GM21381 (cell line): ENCODE results near the gene TRIM41.
"Not testable (repeated sequence)": the region's sequence is repeated elsewhere in the genome, so short reads cannot be mapped to it uniquely, and the experiment has no call there.

ENCODE experiments used
- ATAC-seq: cut with Tn5 transposase; IDR thresholded peaks from one replicate; pipeline ENCODE4 v1.9.1; 2021; ENCODE audit warnings: mild to moderate bottlenecking, moderate library complexity; ENCODE audit not compliant: unreplicated experiment

Gene TRIM41

DNA sequence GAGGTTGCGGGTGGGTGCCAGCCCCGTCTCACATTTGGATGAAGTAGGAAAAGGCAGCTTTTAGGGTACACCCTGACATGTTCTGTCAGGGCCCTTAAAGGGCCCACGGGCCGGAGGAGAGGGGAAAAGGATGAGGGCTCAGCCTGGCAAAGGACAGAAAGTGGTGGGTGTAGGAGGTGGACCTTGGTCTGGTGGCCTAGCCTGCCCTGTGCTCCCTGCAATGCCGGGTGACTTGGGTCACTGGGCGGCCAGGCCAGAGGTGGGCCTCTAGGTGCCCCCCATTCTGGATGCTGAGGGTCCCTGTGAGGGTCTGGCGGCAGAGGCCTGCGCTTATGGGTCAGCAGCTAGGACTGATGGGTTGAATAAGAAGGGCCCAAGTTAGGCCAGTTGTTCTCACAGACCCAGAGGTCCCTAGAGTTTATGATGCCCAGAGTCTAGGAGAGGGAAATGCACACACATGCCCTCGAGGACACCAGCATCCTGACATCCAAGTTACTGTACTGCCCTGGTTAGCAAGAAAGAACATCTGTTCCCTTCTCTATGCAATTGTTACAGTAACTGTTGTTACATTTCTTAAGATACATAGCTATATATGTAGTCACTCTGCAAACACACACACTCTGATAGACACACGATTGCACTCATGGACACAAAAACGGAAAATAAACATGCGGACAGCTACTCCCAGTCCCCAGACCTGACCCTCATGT, 30.6 kb upstream of the TRIM41 start:
- ATAC-seq, result no peak

DNA sequence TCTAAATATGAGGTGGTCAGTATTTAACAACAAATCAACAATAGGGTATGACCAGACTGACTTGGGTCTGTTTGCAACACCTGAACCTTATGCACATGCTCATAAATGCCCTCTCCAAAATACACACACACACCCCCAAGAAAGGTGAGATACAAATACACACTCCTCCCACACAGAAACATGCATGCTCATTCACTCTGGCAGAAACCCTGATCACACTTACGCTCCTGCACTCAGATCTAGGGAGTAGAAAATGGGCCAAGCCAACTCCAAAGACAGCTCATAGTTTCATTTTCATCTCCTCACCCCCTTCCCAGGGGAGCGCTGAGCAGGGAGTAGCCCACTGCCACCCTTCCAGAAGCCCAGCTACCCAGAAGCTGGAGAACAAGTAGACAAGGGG, 29.4 kb upstream of the TRIM41 start:
- no peak for ATAC-seq

DNA sequence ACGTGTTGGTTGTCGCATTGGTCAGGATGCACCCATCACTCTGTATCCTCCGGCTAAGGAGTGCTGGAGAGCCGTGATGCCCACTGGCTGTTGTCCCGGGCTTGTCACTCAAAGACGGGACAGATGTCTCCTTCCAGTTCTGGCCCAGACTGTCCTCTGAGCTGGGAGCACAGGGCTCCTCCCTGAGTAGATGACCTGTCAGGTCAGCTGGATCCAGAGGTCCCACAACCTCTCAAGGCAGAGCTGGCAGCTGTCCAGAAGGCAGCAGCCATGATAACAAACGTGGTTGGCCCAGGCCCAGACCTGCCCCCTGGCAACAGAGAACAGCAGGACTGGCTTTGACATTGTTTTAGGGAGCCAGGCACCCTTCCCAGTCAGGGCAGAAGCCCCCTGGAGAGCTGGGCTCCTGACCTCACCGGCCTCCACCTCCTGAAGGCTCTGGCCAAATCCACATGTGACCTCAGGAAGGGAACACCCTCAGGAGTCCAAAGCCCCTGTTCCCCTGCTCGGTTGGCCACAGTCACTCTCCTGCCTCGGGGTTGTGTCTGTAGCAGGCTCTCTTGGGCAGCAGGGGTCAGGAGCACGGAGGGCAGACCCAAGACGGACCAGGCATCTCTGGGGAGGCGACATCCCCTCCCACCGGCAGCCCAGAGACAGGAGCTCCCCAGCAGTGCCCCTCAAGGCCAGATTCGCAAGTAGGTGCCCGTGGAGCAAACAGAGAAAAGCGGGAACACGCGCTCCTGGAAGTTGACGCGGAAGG, 28.4 kb upstream of the TRIM41 start:
- ATAC-seq, result no peak

- ATAC-seq, result no peak
Observed at GRCh38 chr5:181195249-181195761, 27.8 kb upstream of the TRIM41 start.

- ATAC-seq, result no peak
Observed at GRCh38 chr5:181197326-181197951, 25.6 kb upstream of the TRIM41 start.

DNA sequence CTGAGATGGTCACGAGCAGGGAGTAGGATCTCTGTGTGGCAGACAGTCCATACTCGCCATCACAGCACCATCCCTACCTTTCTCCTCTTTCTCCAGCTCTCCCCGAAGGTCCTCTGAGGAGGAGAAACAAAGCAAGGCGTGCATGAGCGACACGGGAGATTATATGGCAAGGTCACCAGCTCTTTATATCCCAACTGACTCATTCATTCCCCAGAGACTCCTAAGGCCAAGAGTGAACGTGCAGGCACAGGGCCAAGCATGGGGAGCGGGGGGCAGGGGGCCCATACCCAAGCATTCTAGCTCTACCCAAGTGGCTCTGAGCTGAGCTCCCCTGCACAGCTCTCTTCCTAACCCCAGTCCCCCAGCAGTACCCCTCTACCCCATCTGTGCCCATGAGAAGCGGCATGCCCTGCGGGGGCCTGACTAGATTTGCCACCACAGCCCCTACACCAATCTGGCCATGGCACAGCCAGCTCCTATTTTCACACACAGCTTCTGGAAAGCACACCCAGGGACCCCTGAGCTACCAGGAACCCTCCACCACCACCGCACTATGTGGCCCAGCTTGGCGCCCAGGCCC, 24.9 kb upstream of the TRIM41 start:
- no peak for ATAC-seq

DNA sequence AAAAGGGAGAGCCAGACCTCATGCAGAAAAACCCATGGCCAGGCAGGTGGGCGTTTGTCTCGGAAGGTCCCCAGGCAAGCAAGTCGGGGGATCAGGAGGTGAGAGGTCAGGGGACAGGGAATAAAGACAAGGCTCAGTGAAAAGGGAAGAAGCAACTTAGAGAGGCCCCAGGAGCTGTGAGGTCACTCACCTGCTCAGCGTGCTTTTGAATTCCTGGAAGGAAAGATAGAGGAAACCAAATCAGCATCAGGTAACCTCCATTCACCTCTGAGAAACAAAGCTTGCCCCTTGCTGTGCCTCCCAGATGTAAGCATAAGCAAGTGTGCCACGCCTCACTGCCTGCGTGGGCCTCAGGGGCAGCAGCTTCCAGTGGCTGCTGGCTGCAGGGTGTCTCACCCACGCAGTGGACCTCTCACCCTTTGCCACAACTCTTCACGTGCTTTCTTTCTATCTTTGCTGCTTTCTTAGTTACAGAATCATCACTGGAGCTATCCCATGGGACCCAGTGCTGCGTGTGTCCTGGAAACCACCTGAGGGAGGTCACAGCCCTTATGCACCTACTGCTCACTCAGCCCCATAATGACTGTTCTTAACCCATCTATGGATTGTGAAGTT, 24.1 kb upstream of the TRIM41 start:
- ATAC-seq, result peak; percentile 57

GRCh38 chr5:181199881-181200638, 23.0 kb upstream of the TRIM41 start:
- ATAC-seq, result no peak

- ATAC-seq, result no peak
Observed at GRCh38 chr5:181200816-181201215, 22.3 kb upstream of the TRIM41 start.

DNA sequence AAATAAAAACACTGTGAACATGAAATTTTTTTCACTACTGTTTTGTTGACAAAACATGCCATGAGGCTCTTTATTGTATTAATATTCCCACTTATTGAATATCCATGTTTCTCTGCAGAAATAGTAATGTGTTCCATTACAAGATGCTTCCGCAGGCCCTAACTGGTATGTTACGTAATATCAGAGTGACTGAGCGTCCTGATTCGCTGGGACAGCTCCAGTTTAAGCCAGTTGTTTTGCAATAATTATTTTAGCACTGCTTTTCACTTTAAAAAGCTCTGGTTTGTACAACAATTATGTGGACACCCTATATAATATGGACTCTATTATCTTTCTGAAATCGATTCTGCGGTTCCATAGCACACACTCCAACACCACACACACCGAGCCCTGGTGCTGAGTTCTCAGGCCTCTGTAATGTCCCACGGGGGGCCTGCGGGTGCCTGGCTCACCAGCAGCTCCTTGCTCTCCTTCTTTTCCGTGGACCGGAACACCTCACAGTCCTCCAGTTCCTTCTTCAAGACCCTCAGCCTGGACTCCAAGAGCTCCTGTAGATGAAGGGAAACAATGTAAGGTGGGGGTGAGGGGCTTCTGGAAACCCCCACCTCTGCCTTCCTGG, 19.9 kb upstream of the TRIM41 start:
- ATAC-seq, result no peak

GRCh38 chr5:181203777-181204112, 19.3 kb upstream of the TRIM41 start:
- no peak for ATAC-seq

- ATAC-seq, result no peak
Observed at GRCh38 chr5:181204113-181204825, 18.8 kb upstream of the TRIM41 start.

DNA sequence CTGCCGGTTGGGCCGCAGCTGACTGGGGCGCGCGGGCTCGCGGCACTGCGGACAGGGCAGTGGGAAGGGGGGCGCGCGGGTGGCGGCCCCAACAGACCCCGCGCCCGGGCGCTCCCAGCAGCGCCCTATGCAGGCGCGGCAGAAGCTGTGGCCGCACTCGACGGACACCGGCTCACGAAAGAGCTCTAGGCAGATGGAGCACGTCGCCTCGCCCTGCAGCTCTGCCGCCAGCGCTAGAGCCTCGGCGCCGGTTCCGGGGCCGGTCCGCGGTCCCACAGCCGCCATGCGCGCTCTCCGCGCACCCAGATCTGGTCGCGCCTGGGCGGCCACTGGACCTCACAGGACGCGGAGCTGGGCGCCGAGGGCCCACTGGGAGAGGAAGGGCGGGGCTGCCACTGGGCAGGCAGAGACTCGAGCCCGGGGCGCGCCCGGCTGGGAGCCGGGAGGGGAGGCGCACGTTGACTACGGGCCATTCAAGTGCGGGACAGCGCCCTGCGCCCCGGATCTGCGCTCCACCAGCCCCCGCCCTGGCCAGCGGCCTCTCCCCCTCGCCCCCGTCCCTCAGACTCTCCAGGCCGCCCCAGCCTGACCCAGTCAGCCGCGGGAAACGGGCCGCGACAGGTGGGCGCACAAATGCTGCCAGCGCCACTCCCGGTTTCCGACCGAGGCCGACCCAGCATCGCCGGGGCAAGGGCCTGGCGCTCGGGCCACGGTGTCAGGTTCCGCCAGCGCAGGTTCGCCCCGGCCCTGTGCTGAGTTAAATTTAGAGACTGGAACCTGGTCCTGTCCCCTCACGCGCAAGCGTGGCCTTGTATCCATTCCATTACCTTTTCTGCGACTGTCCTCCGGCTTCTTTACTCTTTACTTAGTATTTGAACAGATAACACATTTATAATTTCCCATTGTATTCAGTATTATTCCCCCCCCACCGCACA, 18.0 kb upstream of the TRIM41 start, which contains the start of gene TRIM7:
TRIM7 (minus strand) TSS at position 371 of the 935 bp plus-strand sequence; CDS start at position 285, 86 bp downstream.
- no peak for ATAC-seq

GRCh38 chr5:181205761-181206649, 17.1 kb upstream of the TRIM41 start:
- ATAC-seq, result no peak

GRCh38 chr5:181207214-181207959, 15.7 kb upstream of the TRIM41 start:
- ATAC-seq, result peak; percentile 38

- ATAC-seq, result no peak
Observed at GRCh38 chr5:181207960-181208253, 15.2 kb upstream of the TRIM41 start.

GRCh38 chr5:181209006-181209405, 14.1 kb upstream of the TRIM41 start:
- ATAC-seq, result not testable (repeated sequence)
